Cardiac fibroblast (primary cell): Measurements from ENCODE around the gene EME1.
"Not testable (repeated sequence)": the region's sequence is repeated elsewhere in the genome, so short reads cannot be mapped to it uniquely, and the experiment has no call there.

Experiments used
- DNase-seq, 2 donors: peaks; one replicate each; pipeline versions ENCODE4 v3.0.0 to v3.0.0-alpha.2; 2010; ENCODE audit warnings: low read depth in 2 of 2
- H3K4me3 ChIP-seq, 2 donors: replicated peaks in 1 of 2; 1 replicate in 1 of 2; 2 replicates in 1 of 2; pipeline ENCODE4 v1.5.1; 2011; ENCODE audit warnings: low read depth in 2 of 2, low read length in 2 of 2, mild to moderate bottlenecking in 2 of 2, moderate library complexity in 1 of 2
- TF ChIP-seq, protein P1 (sequence below): IDR thresholded peaks from one replicate; pipeline ENCODE4 v1.5.1; 2011; ENCODE audit warnings: low read depth, mild to moderate bottlenecking, low read length, inconsistent platforms

The EME1 gene

DNA sequence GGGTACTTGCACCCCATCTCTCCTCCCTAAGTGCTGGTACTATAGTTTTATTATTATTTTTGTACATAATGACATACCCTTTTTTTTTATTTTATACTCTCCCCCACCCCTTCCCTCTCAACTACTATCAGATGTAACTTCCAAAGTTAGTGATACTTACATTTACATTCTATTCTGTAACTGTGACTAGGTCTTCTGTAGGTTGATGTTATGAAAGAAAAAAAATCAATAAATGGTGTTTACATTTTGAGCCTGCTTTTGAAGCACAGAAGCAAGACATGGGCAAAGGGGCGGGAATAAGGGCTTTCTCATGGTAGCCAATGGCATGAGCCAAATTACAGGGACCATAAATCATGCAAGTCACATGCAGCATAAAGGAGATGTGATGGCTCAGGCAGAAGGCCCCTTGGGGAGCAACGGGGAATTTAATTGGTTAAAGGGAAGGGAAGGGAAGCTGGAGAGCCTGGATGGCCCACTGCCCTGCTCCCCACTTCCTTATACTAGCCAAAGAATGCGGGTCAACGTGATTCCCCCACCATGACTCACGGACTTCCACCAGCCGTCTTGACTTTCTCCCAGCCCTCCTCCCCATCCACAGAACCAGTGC lies 50.6 kb downstream of the EME1 start:
- DNase-seq, result peak; percentile 89 to 93
- H3K4me3 ChIP-seq, result no peak overlapping the region
- TF ChIP-seq, protein P1, sequence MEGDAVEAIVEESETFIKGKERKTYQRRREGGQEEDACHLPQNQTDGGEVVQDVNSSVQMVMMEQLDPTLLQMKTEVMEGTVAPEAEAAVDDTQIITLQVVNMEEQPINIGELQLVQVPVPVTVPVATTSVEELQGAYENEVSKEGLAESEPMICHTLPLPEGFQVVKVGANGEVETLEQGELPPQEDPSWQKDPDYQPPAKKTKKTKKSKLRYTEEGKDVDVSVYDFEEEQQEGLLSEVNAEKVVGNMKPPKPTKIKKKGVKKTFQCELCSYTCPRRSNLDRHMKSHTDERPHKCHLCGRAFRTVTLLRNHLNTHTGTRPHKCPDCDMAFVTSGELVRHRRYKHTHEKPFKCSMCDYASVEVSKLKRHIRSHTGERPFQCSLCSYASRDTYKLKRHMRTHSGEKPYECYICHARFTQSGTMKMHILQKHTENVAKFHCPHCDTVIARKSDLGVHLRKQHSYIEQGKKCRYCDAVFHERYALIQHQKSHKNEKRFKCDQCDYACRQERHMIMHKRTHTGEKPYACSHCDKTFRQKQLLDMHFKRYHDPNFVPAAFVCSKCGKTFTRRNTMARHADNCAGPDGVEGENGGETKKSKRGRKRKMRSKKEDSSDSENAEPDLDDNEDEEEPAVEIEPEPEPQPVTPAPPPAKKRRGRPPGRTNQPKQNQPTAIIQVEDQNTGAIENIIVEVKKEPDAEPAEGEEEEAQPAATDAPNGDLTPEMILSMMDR, result no peak

GRCh38 chr17:50424246-50424995 lies 51.4 kb downstream of the EME1 start:
- TF ChIP-seq, protein P1, result no peak
- DNase-seq, result no peak
- no peak overlapping the region for H3K4me3 ChIP-seq

DNA sequence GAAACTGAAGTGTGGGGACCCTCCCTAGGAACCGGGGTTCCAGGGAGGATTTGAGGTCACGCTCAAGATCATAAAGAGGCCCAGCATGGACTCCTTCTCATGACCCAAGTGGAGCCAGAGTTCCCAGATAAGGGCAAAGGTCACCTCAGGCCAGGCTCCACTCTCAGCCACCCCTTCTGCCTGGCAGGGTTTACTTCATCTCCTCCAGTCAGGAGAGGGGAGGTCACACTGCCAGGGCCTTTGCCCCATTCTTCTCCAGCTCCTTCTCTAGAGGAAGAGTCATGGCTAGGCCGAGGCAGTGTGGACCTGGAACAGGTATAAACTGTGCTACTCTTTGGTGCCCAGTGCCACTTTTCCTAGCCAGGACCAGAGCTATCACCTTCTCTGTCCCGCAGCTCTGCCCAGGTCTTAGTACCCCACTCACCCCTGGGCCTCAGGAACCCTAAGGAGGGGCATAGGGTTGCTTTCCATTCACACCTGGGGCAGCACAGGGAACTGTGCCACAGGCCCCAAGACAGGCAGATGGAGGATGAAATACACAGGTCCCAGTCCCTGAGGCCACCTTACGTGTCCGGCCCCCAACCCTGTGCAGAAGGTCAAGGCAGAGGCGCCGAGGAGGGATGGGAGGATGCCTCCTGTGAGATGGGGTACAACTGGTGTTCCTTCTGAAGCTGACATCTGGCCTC lies 52.1 kb downstream of the EME1 start:
- no peak for DNase-seq
- H3K4me3 ChIP-seq, result peak overlapping the region; percentile 72 to 74
- TF ChIP-seq, protein P1, result no peak

GRCh38 chr17:50425682-50426471 lies 52.8 kb downstream of the EME1 start, which contains the start of gene ACSF2:
ACSF2 (plus strand) TSS chr17:50426218; CDS start chr17:50426262, 44 bp downstream.
- TF ChIP-seq, protein P1, result no peak
- DNase-seq, result peak; percentile 47 to 61
- peak within 1 kb of the TSS; percentile 72 to 74 for H3K4me3 ChIP-seq

GRCh38 chr17:50426472-50426782 lies 53.4 kb downstream of the EME1 start:
- DNase-seq, result no peak
- TF ChIP-seq, protein P1, result no peak
- H3K4me3 ChIP-seq, result peak overlapping the region; percentile 72 to 74

DNA sequence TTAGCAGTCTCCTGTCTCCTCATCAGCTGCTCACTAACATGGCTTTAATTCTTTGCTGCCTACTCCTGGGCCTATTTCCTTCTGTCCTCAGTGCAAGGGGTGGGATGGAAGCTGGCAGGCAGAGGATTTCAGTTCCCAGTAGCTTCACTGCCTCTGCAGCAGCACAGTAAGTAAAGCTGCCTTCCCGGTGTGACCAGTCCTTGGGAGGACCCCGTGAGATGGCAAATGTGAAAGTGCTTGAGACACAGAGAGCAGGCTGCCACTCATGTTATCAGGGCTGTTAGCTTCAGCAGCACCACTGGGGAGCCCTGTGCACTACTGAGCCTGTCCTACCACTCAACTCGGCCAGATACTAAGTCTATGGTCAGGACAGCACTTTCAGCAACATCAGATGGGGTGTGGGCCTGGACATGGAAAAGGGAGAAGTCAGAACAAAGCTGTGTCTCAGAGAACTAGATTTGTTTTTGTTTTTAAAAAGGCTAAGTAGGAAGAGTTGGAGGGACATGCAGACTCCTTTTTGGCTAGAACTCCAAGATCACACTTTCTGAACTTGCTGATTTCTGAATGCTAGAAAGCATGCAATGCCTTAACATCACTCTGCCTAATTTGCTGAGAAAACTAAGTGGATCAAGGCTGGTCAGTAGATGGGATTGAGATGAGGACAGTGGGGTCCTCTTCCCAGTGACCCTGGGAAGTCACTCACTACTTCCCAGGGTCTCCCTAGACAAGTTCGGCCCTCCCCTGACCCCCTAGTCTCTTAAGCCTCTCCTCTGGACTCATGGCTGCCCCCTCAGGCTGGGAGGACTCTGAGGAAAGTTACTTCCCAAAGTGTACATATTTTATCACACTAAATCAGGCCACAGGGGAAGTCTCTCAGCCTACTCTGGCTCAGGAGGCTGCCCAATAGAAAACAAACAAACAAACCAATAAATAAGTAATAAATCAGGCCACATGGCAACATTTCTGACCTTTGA lies 54.1 kb downstream of the EME1 start:
- H3K4me3 ChIP-seq, result peak overlapping the region; percentile 72 to 74

DNA sequence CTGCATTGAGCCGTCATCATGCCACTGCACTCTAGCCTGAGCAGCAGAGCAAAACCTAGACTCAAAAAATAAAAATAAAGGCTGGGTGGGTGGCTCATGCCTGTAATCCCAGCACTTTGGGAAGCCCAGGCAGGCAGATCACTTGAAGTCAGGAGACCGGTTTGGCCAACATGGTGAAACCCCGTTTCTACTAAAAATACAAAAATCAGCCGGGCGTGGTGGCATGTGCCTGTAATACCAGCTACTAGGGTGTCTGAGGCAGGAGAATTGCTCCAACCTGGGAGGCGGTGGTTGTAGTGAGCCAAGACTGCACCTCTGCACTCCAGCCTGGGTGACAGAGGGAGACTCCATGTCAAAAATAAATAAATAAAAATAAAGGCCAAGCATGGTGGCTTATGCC lies 55.1 kb downstream of the EME1 start:
- DNase-seq, H3K4me3 ChIP-seq: not testable (repeated sequence)

More for the DNA sequence above, 54.1 kb downstream of the EME1 start:
- DNase-seq, result peak; percentile 31 to 37
- TF ChIP-seq, protein P1, result no peak
